ENCODE data around the gene RABGAP1L. TPM values are rescaled to one million over a fixed set of nuclear protein-coding genes. Genes with fewer than 3 reads are reported as not detected.
A peak's percentile ranks its signal among the peaks of the same experiment; 100 is the strongest.

RABGAP1L gene
- total and polyA plus RNA-seq, 10 of the 15 experiments (the other 5 are each of a cell fraction or from before 2014, with no cell fraction given): 5.8 to 194 (median 113) TPM

DNA sequence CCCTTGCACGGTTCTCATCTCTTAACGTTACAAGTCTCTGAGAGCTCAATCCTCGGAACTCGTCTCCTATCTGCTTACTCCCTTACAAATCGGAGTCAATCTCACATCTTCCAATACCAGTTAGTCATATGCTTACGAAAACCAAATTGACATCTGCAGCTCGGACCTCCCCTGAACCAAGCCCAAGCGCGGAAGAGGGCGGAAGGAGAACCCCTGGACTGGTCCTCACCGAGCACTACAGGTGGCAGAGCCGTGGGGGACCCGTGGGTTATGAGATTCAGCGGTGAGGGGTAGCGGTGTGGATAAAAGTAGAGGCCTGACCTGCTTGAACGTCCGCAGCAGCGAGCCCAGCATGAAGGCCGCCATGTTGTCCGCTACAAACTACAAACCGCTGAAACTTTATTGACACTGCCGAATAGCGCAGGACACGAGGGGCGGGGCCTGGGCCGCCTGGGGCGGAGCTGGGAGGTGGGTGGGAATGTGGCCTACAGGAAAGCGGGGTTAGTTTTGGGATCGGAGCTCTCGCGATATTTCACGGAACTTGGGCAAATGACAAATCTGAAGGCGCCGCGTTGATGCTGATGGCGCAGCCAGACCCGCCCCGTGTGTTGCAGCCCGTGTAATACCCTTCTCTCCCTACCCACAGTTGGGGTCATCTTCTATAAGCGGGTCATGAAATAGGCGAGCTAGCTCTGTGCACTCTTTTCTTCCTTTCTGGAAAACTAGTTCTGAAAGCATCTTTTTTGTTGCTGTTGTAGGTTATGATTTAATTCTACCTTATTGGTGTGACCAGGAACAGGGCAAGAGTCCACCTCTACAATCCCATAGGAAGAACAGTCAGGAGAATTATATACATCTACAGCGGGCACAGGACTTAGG is 864.0 kb downstream of the RABGAP1L start, which contains the start of gene MRPS14 (continued):
- TF ChIP-seq, protein P1, sequence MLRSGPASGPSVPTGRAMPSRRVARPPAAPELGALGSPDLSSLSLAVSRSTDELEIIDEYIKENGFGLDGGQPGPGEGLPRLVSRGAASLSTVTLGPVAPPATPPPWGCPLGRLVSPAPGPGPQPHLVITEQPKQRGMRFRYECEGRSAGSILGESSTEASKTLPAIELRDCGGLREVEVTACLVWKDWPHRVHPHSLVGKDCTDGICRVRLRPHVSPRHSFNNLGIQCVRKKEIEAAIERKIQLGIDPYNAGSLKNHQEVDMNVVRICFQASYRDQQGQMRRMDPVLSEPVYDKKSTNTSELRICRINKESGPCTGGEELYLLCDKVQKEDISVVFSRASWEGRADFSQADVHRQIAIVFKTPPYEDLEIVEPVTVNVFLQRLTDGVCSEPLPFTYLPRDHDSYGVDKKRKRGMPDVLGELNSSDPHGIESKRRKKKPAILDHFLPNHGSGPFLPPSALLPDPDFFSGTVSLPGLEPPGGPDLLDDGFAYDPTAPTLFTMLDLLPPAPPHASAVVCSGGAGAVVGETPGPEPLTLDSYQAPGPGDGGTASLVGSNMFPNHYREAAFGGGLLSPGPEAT (IDR thresholded peaks at IDR 0.05; ENCODE audit: low read depth): peak; percentile 97
- no peak for TF ChIP-seq MYB (IDR thresholded peaks at IDR 0.05; ENCODE audit: borderline replicate concordance, low read depth, low read length)
- TF ChIP-seq, protein P2, sequence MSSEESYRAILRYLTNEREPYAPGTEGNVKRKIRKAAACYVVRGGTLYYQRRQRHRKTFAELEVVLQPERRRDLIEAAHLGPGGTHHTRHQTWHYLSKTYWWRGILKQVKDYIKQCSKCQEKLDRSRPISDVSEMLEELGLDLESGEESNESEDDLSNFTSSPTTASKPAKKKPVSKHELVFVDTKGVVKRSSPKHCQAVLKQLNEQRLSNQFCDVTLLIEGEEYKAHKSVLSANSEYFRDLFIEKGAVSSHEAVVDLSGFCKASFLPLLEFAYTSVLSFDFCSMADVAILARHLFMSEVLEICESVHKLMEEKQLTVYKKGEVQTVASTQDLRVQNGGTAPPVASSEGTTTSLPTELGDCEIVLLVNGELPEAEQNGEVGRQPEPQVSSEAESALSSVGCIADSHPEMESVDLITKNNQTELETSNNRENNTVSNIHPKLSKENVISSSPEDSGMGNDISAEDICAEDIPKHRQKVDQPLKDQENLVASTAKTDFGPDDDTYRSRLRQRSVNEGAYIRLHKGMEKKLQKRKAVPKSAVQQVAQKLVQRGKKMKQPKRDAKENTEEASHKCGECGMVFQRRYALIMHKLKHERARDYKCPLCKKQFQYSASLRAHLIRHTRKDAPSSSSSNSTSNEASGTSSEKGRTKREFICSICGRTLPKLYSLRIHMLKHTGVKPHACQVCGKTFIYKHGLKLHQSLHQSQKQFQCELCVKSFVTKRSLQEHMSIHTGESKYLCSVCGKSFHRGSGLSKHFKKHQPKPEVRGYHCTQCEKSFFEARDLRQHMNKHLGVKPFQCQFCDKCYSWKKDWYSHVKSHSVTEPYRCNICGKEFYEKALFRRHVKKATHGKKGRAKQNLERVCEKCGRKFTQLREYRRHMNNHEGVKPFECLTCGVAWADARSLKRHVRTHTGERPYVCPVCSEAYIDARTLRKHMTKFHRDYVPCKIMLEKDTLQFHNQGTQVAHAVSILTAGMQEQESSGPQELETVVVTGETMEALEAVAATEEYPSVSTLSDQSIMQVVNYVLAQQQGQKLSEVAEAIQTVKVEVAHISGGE (CRISPR knock-in tag; IDR thresholded peaks at IDR 0.05): no peak
- TF ChIP-seq ZBED1 (IDR thresholded peaks at IDR 0.05; ENCODE audit: borderline replicate concordance): no peak; the same call in 1 of the 2 replicates
- TF ChIP-seq ZNF622 (IDR thresholded peaks at IDR 0.05): no peak
- no peak for TF ChIP-seq ZSCAN29 (IDR thresholded peaks at IDR 0.05)
- TF ChIP-seq MXI1 (IDR thresholded peaks at IDR 0.05; ENCODE audit: low read depth, low read length): peak; percentile 92
- TF ChIP-seq TCF12 (IDR thresholded peaks at IDR 0.05; ENCODE audit: low read depth, low read length): 0 out of 2 replicates have a peak, but pooled peaks have one; percentile 59
- no peak; the same call in 1 of the 2 replicates for TF ChIP-seq ESRRA (IDR thresholded peaks at IDR 0.05; ENCODE audit: low read length)

Measured in GM12878 (cell line).